Lower leg skin (tissue), 4 donors: ENCODE data around the gene SLC17A9. TPM values are rescaled to one million over a fixed set of nuclear protein-coding genes. Genes with fewer than 3 reads are reported as not detected.

Experiments
- DNase-seq, 2 donors: peaks; one replicate each; pipeline ENCODE4 v3.0.0-alpha.2; 2019; ENCODE audit warnings: low spot score in 2 of 2
- H3K4me3 ChIP-seq: fragments of 200-600 bp; sonication (generic); 2 replicates; pipeline ENCODE4 v1.5.1; 2017; ENCODE audit warnings: mild to moderate bottlenecking, low read depth; ENCODE audit not compliant: poor library complexity, severe bottlenecking
- POLR2A ChIP-seq, 2 donors: fragments of 450-650 bp; IDR thresholded peaks; one replicate each; pipeline ENCODE4 v1.6.1; 2016 to 2017; ENCODE audit warnings: antibody characterized with exemption in 2 of 2, mild to moderate bottlenecking in 1 of 2, moderate library complexity in 1 of 2
- WGBS, 2 donors: methylation state at CpG; one replicate each; pipeline ENCODE4 v1.1.5; 2018; 5-methylcytosine and 5-hydroxymethylcytosine counted together
- intact Hi-C: fragments of 100-400 bp; cut with DNase I; formaldehyde crosslinking; loops from one replicate; pipeline ENCODE4 v1.15.0; 2023; ENCODE audit warnings: low total_unique reads
- total RNA-seq, 4 donors: library from RNA; depleted of rRNA; stranded (reverse); fragments of >200 nt; gene quantifications; one replicate each; pipeline ENCODE4 v1.1.0, GENCODE V29; 2016
- TF ChIP-seq, protein P1 (sequence below), 3 donors: fragments of 450-650 bp; IDR thresholded peaks; one replicate each; pipeline ENCODE4 v1.5.1; 2016; ENCODE audit warnings: antibody characterized with exemption in 3 of 3, mild to moderate bottlenecking in 3 of 3, moderate library complexity in 2 of 3

SLC17A9 gene
- total RNA-seq, 4 donors from 2014 or later: 0.46 to 1.1 (median 0.73) TPM

DNA sequence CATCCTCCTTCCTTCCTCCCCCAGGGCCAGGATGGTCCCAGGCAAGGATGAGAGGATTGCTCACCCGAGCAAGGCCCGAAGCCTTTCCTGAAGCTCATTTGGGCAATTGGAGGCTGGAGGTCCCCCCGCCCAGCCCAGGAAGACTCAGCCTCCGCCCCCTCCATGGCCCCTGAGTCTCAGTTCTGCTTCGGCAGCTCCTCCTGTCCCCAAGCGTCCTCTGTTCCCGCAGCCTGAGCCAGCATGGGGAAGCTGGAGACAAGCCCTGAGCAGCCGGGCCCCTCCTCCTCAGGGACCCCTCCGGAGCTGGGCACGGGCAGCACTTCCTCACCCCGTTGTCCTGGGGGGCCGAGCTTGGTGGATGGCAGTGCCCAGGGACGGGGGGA lies 26.0 kb downstream of the SLC17A9 start:
- no peak overlapping the region for H3K4me3 ChIP-seq
- 52 to 56% methylated on average over 13 of the region's 13 CpGs for WGBS, 2 donors
- TF ChIP-seq, protein P1, sequence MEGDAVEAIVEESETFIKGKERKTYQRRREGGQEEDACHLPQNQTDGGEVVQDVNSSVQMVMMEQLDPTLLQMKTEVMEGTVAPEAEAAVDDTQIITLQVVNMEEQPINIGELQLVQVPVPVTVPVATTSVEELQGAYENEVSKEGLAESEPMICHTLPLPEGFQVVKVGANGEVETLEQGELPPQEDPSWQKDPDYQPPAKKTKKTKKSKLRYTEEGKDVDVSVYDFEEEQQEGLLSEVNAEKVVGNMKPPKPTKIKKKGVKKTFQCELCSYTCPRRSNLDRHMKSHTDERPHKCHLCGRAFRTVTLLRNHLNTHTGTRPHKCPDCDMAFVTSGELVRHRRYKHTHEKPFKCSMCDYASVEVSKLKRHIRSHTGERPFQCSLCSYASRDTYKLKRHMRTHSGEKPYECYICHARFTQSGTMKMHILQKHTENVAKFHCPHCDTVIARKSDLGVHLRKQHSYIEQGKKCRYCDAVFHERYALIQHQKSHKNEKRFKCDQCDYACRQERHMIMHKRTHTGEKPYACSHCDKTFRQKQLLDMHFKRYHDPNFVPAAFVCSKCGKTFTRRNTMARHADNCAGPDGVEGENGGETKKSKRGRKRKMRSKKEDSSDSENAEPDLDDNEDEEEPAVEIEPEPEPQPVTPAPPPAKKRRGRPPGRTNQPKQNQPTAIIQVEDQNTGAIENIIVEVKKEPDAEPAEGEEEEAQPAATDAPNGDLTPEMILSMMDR (IDR thresholded peaks at IDR 0.05): no peak
- TF ChIP-seq POLR2A (IDR thresholded peaks at IDR 0.05): no peak
- intact Hi-C loops: no loop called here
- no peak for DNase-seq

GRCh38 chr20:62979310-62979709 lies 26.8 kb downstream of the SLC17A9 start:
- DNase-seq: no peak
- intact Hi-C loops: no loop called here
- H3K4me3 ChIP-seq: no peak overlapping the region
- no peak for TF ChIP-seq POLR2A (IDR thresholded peaks at IDR 0.05)
- TF ChIP-seq, protein P1 (IDR thresholded peaks at IDR 0.05): no peak
- WGBS, 2 donors: 73 to 76% methylated on average over 14 of the region's 14 CpGs

DNA sequence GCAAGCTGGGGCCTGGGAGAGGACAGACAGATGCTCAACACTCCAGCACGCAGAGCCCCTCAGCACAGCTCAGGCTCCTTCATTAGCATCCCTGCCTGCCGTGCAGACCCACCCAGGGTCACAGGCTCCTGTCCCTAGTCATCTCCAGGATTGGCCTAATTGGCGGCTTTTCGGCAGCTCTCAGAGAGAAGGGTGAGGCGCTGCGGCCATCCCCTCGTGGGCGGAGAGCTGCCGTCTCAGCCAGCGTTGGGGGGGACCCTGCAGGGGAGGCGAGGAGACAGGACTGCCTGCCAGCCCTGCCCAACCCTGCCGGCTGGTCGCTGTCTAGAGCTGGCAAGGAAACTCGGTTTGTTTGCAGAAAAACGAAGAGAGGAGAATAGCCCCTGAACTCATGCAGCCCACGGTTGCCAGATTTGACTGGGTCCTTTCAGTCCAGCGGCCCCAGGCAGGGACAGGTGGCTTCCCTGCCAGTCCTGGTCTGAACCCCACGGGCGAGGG lies 27.4 kb downstream of the SLC17A9 start:
- TF ChIP-seq, protein P1 (IDR thresholded peaks at IDR 0.05): no peak
- TF ChIP-seq POLR2A (IDR thresholded peaks at IDR 0.05): no peak

GRCh38 chr20:62980380-62980960 lies 28.0 kb downstream of the SLC17A9 start:
- no peak overlapping the region for H3K4me3 ChIP-seq
- TF ChIP-seq, protein P1 (IDR thresholded peaks at IDR 0.05): no peak
- TF ChIP-seq POLR2A (IDR thresholded peaks at IDR 0.05): no peak
- WGBS, 2 donors: 26 to 34% methylated on average over 19 of the region's 19 CpGs
- DNase-seq: no peak
- intact Hi-C loops: no loop called here

More for the DNA sequence above, 27.4 kb downstream of the SLC17A9 start:
- intact Hi-C loops: no loop called here
- 9 to 21% methylated on average over 17 to 18 of the region's 19 CpGs for WGBS, 2 donors
- DNase-seq: no peak
- no peak overlapping the region for H3K4me3 ChIP-seq

- no peak overlapping the region for H3K4me3 ChIP-seq
- intact Hi-C loops: no loop called here
- no peak for DNase-seq
These were observed 28.5 kb downstream of the SLC17A9 start for GRCh38 chr20:62980970-62981369.

More at GRCh38 chr20:62980970-62981369, 28.5 kb downstream of the SLC17A9 start:
- 6 to 10% methylated on average over 26 to 27 of the region's 28 CpGs for WGBS, 2 donors
- TF ChIP-seq POLR2A (IDR thresholded peaks at IDR 0.05): no peak
- TF ChIP-seq, protein P1 (IDR thresholded peaks at IDR 0.05): no peak
